SU-DHL-6 (cell line): ENCODE results near the gene KYAT1.

Source experiments
- H2AFZ ChIP-seq: fragments of 200-600 bp; sonication (generic); 2 replicates; pipeline ENCODE4 v1.6.1; 2014; ENCODE audit warnings: low read depth, mild to moderate bottlenecking, moderate library complexity, mixed read lengths, antibody characterized with exemption, low read length; ENCODE audit not compliant: severe bottlenecking
- H3F3A ChIP-seq: fragments of 200-600 bp; shearing (Covaris generic); 2 replicates; pipeline ENCODE4 v1.6.0; 2016; ENCODE audit warnings: antibody characterized with exemption, mild to moderate bottlenecking; ENCODE audit not compliant: insufficient read depth
- H3K27ac ChIP-seq: fragments of 200-600 bp; sonication (generic); 2 replicates; pipeline ENCODE4 v1.5.1; 2016; ENCODE audit warnings: low read depth, mild to moderate bottlenecking, low read length, moderate library complexity, mixed read lengths
- H3K27me3 ChIP-seq: fragments of 200-600 bp; sonication (generic), shearing (Covaris generic); 2 replicates; pipeline ENCODE4 v1.6.0; 2014; ENCODE audit warnings: mild to moderate bottlenecking, low read length
- H3K36me3 ChIP-seq: fragments of 200-600 bp; sonication (generic); 2 replicates; pipeline ENCODE4 v1.6.1; 2014; ENCODE audit warnings: mild to moderate bottlenecking, low read length, mixed read lengths
- H3K4me2 ChIP-seq: fragments of 300-600, 200-600 bp; shearing (Covaris generic), sonication (generic); 2 replicates; pipeline ENCODE4 v1.6.0; 2014; ENCODE audit warnings: low read length, low read depth, mild to moderate bottlenecking; ENCODE audit not compliant: poor library complexity, severe bottlenecking
- H3K4me3 ChIP-seq: fragments of 200-600 bp; sonication (generic); 2 replicates; pipeline ENCODE4 v1.5.1; 2014; ENCODE audit warnings: antibody characterized with exemption, low read length, mild to moderate bottlenecking, mixed read lengths; ENCODE audit not compliant: insufficient read depth, poor library complexity, severe bottlenecking
- H3K79me2 ChIP-seq: fragments of 200-600 bp; sonication (generic); 2 replicates; pipeline ENCODE4 v1.6.1; 2014; ENCODE audit warnings: mild to moderate bottlenecking, low read length, moderate library complexity; ENCODE audit not compliant: insufficient read depth
- H3K9ac ChIP-seq: fragments of 200-600 bp; sonication (generic); 2 replicates; pipeline ENCODE4 v1.7.0; 2014; ENCODE audit warnings: mild to moderate bottlenecking, low read length
- H3K9me2 ChIP-seq: fragments of 200-600 bp; sonication (generic); replicated peaks from 2 replicates; pipeline ENCODE4 v1.6.1; 2014; ENCODE audit warnings: low read length; ENCODE audit not compliant: insufficient read depth
- H3K9me3 ChIP-seq: fragments of 200-600 bp; sonication (generic); 2 replicates; pipeline ENCODE4 v1.6.1; 2014; ENCODE audit warnings: low read length, mixed read lengths; ENCODE audit not compliant: insufficient read depth
- H4K20me1 ChIP-seq: fragments of 200-600 bp; sonication (generic); 2 replicates; pipeline ENCODE4 v1.6.1; 2014; ENCODE audit warnings: low read depth, mild to moderate bottlenecking, antibody characterized with exemption, low read length, moderate library complexity, mixed read lengths
- EZH2phosphoT487 ChIP-seq: fragments of 200-600 bp; sonication (generic), shearing (Covaris generic); conservative IDR thresholded peaks from 2 replicates; pipeline ENCODE4 v1.6.1; 2018; ENCODE audit warnings: mild to moderate bottlenecking, antibody characterized with exemption, low read length, moderate library complexity, mixed read lengths
- TF ChIP-seq, protein P1 (sequence below): fragments of 200-600 bp; sonication (generic); IDR thresholded peaks from one replicate; pipeline ENCODE4 v1.5.1; 2017; ENCODE audit warnings: antibody characterized with exemption, mild to moderate bottlenecking, low read length, moderate library complexity; ENCODE audit not compliant: insufficient read depth, poor library complexity, severe bottlenecking

The KYAT1 gene

DNA sequence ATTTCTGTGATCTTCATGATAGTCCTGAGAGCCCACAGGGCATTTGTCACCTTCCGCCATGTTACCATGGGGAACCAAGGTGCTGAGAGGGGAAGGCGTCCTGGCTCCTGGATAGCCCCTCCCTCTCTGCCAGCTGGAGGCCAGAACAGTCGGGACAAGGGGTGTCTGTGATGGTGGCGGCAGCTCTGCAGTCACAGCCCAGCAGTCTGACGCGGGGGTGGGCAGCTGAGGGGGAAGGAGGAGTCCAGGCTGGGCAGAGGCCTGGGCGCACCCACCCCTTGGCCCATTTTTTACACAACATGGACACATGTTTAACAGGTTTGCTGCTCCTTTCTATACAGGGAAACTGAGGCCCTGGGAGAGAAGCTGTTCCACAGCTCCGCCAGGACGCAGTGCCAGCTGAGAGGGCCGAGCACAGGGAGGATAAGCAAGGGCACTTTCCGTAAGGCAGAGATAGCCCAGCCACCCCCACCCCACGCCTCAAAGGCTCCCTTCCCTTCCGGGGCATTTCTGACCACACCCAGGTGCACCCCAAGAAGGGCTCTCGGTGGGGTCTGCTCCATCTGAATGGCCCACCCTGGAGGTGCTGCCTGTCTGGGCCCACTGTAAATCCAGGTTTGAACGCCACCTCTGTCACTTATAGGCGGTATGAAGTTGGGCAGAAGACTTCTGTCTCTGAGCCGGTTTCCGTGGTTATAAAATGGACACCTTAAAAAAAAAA lies 17.3 kb upstream of the KYAT1 start:
- peaks cover 12% of the 10 kb centered on the region; the same call in 1 of the 2 replicates for H3K79me2 ChIP-seq
- no peaks in the 10 kb centered on the region for H3K9me2 ChIP-seq
- no peaks in the 10 kb centered on the region for H3K36me3 ChIP-seq
- H3K4me3 ChIP-seq: no peak overlapping the region
- H3K27ac ChIP-seq: no peak overlapping the region
- H3K9ac ChIP-seq: no peak overlapping the region
- no peak overlapping the region for H2AFZ ChIP-seq
- no peaks in the 10 kb centered on the region for H3K27me3 ChIP-seq
- H3K9me3 ChIP-seq: no peaks in the 10 kb centered on the region
- no peaks in the 10 kb centered on the region for H4K20me1 ChIP-seq
- H3K4me2 ChIP-seq: no peak overlapping the region
- no peaks in the 10 kb centered on the region for H3F3A ChIP-seq
- TF ChIP-seq, protein P1, sequence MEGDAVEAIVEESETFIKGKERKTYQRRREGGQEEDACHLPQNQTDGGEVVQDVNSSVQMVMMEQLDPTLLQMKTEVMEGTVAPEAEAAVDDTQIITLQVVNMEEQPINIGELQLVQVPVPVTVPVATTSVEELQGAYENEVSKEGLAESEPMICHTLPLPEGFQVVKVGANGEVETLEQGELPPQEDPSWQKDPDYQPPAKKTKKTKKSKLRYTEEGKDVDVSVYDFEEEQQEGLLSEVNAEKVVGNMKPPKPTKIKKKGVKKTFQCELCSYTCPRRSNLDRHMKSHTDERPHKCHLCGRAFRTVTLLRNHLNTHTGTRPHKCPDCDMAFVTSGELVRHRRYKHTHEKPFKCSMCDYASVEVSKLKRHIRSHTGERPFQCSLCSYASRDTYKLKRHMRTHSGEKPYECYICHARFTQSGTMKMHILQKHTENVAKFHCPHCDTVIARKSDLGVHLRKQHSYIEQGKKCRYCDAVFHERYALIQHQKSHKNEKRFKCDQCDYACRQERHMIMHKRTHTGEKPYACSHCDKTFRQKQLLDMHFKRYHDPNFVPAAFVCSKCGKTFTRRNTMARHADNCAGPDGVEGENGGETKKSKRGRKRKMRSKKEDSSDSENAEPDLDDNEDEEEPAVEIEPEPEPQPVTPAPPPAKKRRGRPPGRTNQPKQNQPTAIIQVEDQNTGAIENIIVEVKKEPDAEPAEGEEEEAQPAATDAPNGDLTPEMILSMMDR: no peak
- no peak for TF ChIP-seq EZH2phosphoT487

DNA sequence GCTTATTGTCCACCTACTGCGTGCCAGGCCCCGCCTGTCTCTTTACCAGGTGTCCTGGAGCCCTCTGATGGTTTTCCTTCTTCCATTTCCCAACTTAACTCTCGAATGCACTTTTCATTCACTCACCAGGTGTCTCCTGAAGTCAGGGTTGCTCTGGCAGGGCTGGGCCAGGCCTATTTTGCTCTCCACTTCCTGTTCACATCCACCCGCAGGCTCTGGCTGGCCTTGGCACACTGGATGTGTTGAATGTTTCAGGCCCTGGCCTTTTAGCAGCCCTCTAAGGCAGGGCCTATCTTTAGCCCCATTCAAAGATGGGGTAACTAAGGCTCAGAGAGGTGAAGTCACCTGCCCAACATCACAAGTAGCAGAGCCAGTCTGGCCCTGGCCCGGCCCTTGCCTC lies 16.6 kb upstream of the KYAT1 start:
- Histone ChIP-seq H3K9ac (no peak overlapping the region), H3K36me3 (no peaks in the 10 kb centered on the region), H2AFZ (no peak overlapping the region), H4K20me1 (no peaks in the 10 kb centered on the region), H3K79me2 (peaks cover 8% of the 10 kb centered on the region; the same call in 1 of the 2 replicates), H3K27ac (no peak overlapping the region), H3K4me2 (no peak overlapping the region), H3K9me3 (no peaks in the 10 kb centered on the region), H3K9me2 (no peaks in the 10 kb centered on the region), H3F3A (no peaks in the 10 kb centered on the region), H3K4me3 (no peak overlapping the region), H3K27me3 (no peaks in the 10 kb centered on the region)
- TF ChIP-seq EZH2phosphoT487: no peak
- TF ChIP-seq, protein P1: no peak

DNA sequence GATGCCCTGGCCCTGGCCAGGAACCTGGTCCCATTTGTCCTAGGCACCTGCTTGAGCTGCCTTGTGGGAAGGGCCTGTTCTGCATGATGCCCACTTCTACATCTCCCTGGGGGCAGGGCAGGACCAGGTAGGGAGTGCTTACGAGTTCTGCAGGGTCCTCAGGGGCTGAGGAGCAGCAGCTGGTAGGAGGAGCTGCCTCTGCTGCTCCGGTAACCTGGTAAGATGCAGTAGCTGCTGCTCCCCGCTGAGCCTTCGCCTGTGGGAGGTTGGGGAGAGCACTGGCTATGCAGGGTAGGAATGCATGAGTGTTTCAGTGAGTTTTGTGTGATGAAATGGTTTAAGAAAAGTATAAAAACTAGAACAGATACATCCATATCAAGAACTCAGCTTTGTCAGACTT lies 13.8 kb upstream of the KYAT1 start:
- Histone ChIP-seq H3K27ac (no peak overlapping the region), H2AFZ (no peak overlapping the region), H3K9me2 (no peaks in the 10 kb centered on the region), H3K9ac (no peak overlapping the region), H3K4me3 (no peak overlapping the region), H3F3A (no peaks in the 10 kb centered on the region), H3K79me2 (peaks cover 6% of the 10 kb centered on the region), H3K4me2 (no peak overlapping the region), H3K36me3 (no peaks in the 10 kb centered on the region), H4K20me1 (no peaks in the 10 kb centered on the region), H3K27me3 (no peaks in the 10 kb centered on the region), H3K9me3 (no peaks in the 10 kb centered on the region)
- TF ChIP-seq EZH2phosphoT487: no peak
- TF ChIP-seq, protein P1: no peak
